Femur (tissue), 1 donor: ENCODE data around the gene FAM228B.
"Not testable (repeated sequence)": the region's sequence is repeated elsewhere in the genome, so short reads cannot be mapped to it uniquely, and the experiment has no call there.

Experiments used
- DNase-seq: peaks from one replicate; pipeline ENCODE4 v3.0.0-alpha.2; 2017

FAM228B gene

DNA sequence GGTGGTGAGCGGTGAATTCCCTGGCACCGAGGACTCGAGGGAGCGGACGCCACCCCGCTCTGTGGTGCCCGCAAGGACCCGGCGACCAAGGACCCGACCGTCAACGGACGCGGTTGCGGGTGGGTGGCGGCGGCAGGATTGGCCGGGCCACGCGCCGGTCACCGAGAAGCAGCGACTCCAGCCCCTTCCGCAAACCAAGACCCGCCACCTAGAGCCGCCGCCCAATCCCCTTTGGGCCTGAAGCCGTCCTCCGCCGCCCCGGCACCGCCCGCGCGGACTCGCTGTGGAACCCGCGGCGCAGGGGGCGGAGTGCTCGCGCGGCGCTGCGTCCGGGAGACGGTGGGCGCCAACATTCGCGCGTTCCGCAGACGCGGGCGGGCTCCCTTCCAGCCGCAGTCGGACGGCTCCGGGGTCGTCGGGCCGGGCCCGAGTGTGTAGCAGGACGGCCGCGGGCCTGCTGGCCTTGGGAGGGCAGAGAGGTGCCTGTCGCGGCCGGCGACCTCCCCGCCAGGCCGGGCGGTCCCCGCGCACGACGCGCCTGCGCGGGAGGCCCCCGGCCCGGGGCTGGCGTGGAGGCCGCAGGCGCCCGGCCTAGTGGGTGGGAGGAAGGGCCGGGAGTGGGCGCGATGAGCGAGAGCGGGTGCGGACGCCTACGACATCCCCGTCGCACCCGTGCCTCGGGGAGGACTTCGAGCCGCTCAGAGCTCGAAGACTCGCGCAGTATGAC is at the start of gene FAM228B, which contains the start of gene PFN4:
Gene FAM228B (plus strand): TSS at position 275 of the 727 bp plus-strand sequence. CDS start 893 bp downstream, outside the sequence.
Gene PFN4 (minus strand): TSS at position 140 of the 727 bp plus-strand sequence. CDS start 799 bp downstream, outside the sequence.
- peak; percentile 91 for DNase-seq

DNA sequence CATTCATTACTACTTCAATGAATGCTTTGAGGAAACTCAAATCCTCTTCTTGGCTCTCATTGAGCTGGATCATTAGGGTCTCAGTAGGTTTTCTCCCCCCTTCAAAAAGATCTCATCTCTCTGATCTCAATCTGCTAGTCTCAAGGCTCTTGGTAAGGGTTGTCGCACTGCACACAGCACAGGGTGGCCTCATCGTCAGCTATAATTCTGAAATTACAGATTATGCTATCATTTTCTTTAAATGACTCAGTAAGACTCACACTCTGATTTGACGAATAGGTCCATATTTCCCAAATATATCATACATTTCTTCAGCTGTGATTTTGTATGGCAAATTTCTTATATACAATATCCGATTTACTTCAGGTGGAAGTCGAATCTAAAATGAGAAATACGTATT is 49.5 kb upstream of the FAM228B start:
- no peak for DNase-seq

DNA sequence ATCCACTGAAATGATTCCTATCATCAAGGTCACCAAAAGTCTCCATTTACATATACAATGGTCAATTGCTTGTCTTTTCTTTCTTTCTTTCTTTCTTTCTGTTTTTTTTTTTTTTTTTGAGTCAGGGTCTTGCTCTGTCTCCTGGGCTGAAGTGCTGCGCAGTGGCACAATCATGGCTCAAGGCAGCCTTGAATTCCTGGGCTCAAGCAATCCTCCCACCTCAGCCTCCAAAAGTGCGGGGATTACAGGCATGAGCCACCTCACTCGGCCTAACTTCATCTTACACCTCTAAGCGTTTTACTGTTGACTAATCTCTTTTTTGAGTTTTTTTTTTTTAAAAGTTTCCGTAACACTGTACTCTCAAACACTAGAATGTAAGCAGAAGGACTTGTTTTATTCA is 48.0 kb upstream of the FAM228B start:
- DNase-seq = no peak

DNA sequence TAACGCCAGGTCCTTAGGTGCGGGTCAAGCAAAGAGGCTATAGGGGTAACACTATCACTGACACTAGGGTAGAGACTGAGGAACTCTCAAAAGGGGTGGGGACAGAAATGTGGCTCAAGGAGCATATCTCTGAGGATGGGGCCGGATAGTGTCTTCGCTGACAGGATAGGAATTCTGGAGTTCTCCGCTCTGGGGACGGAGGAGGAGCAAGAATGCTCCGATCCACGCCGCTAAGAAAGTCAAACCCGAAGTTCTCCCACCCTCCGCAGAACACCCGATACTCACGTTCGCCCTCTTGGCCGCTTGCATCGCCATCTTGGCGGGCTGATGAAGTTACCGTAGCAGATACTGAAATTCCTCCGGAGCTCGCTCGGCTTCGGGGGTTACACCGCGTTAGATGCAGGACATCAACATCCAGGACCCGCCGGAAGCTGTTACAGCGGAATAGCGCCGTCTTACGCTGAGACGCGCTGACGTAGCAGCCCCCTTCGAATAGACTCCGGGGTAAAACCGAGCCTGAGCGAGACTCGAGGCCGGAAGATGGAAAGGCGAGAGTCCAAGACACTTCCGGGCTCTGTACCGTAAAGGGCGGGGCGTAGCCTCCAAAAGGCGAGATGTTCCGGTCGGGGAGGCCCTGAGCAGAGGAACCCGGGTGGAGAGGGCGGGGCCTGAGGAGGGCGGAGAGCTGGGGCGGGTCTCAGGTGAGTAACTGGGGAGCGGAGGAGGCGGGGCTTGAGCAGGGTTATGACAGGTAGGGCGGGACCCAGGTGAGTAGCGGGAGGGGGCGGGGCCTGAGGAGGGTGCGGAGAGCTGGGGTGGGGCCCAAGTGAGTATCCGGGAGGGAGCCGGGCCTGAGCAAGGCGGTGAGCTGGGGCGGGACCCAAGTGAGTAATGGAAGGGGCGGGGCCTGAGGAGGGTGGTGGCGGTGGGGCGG is 47.1 kb upstream of the FAM228B start, which contains the start of gene SF3B6:
Gene SF3B6 (minus strand): TSS at position 412 of the 934 bp plus-strand sequence. CDS start 97 bp downstream, at position 315.
- peak; percentile 98 for DNase-seq

DNA sequence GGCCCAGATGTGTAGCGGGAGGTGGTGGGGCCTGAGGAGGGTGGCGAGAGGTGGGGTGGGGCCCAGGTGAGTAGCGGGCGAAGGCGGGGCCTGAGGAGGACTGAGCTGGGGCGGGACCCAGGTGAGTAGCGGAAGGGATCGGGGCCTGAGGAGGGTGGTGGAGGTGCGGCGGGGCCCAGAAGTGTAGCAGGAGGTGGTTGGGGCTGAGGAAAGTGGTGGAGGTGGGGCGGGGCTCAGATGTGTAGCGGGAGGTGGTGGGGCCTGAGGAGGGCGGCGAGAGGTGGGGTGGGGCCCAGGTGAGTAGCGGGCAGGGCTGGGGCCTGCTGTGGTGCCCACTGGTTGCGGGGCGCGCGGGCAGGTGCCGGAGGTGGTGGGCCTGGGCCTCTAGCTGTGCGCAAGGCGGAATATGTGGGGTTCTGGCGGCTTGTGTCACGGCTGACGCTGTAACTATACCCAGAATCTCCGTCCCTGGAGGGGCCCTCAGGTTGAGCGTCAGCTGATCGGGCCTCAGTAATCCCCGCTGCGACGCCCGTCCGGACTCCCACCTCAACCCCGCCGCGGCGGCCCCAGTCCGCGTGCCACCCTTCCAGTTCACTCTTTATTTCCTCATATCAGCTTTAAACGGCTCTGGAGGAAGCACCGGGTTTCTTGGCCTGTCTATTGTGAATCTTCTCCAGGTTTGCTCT is 46.3 kb upstream of the FAM228B start:
- DNase-seq = no peak

DNA sequence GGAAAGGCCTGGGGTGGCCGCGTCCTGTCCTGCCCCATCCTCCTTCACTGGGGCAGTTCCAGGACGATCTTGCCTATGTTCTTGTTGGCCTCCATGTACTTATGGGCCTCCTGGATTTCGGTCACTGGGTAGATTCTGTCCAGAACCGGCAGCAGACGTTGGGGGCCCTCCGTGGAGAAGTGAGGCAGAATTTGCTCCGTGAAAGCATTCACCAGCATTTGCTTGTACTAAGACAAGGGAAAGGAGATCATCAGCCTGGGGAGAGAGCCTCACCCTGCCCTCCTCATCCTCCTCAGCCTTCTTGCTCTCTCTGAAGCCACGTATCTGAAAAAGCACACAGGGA is 45.8 kb upstream of the FAM228B start:
- DNase-seq = no peak

DNA sequence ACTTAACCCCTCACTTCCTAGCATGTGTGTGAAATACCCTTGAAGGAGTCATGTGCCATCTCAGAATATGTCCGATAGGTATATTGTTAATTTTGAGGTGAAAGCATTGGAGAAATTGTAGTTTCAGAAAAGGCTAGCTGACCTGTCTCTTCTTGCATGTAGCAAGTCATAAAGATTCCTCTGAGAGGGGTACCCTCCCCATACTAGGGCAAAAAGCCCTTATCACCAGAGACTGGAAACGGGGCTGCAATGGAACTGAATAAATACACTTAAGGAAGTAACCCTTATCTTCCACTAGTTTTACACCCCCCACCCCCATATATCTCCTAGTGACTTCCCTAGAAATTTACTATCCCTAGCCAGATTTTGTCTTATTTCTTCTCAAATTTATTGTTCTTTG is 45.4 kb upstream of the FAM228B start:
- no peak for DNase-seq

DNA sequence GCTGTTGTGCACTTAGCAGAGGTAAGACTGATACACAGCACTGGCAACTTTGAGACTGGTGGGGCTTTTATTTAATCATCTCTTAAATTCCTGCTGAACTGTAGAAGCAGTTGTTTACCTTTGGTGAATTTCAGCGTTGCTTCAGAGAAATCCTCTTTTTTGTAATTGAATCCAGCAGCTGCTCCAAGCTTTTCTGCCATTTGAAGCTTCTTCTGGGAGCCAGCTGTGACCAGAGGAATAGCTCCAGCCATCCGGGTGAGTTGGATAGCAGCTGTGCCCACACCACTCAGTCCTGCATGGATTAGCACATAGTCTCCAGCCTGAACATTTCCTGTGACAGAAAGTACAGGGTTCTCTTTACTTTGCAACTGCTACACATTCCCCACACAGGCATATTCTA is 42.6 kb upstream of the FAM228B start:
- peak; percentile 30 for DNase-seq

DNA sequence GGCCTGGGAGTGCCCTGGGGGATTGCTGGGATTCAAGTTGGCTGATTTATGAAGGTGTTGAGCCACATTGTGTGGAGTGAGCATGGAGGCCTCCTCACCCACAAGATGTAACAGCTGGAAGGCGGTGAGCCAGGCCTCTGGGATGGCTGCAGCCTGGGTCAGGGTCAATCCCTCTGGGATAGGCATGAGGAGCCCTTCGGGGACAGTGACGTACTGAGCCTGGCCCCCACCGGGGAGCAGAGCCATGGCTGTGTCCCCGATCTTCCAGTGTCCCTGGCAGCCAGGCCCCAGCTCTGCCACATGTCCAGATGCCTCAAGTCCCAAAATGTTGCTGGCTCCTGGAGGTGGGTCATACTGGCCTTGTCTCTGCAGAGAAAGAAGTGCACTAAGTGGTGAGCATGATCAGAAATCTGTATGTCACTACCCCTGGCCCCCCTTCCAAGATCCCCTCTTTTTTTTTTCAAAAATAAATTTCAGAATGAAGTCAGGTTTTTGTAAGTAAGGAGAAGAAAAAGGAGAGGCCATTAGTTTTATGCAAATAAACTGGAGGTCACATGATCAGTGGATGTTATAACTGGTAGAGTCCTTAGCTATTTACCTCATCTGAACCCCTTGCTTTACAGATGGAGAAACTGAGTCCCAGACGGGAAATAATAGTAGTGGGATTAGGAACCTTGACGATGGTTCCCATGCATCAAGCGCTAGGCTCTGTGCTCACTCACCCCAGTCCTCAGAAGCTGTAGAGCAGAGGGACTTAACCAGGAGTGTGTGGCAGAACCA is 40.3 kb upstream of the FAM228B start:
- no peak for DNase-seq

DNA sequence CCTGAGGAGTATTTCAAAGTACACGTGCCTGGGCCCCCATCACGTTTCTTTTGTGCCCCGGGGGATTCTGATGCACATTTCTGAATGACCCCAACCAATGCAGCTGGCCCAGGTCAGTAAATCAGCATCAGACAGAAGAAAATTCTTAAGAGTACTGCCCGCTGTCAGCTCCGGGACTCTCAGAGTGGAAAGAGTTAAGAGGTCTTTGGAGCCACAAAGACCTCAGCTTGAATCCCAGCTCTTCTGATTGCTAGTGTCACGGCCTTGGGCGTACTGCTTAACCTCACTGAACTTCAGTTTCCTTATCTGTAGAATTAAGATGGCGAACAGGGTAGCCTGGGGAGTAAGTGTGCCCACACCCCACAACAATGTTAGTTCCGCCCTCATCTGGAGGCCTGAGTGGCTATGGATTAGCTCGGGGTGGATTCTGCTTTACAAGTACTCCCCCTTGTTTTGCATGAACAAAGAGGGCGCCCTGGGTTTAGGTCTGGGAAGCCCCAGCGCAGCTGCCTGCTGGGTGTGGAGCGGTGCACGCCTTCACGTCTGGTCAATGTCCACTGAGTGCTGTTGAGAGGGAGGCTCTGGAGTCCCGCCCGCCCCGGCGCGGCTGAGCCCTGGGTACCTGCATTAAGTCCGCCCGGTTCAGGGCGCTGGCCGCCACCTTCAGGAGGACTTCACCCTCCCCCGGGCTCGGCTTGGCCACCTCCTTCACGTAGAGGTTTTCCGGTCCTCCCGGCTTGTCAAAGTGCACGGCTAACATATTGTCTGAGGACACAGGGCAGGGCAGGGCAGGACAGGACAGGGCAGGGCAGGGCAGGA is 39.5 kb upstream of the FAM228B start:
- DNase-seq = peak; percentile 87

DNA sequence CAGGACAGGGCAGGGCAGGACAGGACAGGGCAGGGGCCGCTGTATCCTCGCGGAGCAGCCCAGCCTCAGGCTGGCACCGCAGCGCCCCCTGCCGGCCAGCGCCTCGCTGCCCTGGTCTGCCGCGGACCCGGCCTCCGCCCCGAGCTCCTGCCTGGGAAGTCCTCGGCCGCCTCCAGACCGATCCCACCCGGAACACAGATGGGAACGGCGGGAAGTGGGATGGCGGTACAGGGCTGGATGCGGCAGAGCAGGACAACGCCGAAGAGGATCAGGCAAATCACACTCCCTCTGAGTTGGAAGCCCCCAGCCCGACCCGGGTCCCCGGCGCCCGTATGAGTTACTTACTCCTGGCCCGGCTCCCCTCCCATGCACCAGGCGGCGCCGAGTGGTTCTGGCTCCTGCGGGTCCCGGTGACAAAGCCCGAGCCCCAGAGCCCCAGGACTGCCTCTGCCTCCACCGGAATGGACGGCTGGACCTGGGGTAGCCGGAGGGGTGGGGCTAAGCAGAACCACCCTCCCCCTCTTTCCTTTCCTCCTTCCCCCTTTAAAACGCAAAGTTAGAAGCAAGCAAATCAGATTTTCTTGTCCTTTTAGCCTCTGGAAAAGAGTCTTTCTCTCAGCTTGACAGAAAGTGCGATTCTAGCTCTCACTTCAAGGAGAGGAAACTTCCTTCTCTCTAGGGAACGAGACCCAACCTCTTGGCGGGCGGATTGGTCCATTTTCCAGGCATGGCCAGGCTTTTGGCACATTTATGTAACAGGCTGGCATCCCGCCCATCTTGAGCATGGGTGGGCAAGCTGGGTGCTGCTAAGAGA is 38.7 kb upstream of the FAM228B start, which contains the start of gene TP53I3:
Gene TP53I3 (minus strand): TSS at position 449 of the 814 bp plus-strand sequence. CDS start 508 bp downstream, outside the sequence.
- DNase-seq = peak; percentile 94

DNA sequence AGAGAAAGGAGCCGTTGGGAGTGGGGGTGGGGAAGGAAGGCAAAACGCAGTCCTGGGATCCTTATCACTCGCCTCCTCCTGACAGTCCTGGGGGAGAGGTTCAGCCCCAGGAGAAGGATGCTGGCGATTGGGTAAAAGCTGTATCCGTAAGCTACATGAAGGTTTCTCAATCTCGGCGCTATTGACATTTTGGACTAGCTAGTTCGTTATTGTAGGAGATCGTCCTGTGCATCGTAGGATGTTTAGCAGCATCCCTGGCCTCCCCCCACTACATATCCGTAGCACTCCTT is 38.1 kb upstream of the FAM228B start:
- no peak for DNase-seq

DNA sequence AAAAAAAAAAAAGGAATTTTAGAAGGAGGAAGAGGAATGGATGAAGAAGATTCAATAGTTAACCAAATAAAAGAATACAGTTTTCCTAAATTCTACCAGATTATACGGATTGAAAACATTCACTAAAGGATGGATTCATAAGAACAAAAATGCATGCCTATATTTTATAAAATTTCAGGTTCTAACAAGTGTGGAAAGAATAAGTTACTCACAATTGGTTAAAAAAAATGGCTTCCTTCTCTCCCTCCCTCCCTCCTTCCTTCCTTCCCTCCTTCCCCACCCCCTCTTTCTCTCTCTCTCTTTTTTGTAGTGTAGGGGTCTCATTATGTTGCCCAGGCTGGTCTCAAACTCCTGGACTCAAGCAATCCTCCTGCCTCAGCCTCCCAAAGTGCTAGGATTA is 37.0 kb upstream of the FAM228B start:
- no peak for DNase-seq

DNA sequence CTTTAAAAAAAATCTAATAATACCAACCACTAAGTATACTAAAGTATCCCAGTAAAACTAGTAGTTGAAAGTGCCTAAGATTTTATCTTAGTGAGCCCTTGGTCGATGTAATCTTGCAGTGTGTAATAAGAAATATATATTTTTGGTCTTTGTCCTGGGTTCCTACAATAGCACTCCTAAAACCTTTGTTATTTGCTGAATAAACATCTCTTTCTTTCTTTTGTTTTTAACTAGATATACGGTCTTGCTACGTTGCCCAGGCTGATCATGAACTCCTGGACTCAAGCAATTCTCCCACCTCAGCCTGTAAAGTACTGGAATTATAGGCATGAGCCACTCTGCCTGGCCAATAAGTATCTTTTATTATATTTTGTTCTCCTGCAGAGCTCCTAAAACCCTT is 36.2 kb upstream of the FAM228B start:
- no peak for DNase-seq

DNA sequence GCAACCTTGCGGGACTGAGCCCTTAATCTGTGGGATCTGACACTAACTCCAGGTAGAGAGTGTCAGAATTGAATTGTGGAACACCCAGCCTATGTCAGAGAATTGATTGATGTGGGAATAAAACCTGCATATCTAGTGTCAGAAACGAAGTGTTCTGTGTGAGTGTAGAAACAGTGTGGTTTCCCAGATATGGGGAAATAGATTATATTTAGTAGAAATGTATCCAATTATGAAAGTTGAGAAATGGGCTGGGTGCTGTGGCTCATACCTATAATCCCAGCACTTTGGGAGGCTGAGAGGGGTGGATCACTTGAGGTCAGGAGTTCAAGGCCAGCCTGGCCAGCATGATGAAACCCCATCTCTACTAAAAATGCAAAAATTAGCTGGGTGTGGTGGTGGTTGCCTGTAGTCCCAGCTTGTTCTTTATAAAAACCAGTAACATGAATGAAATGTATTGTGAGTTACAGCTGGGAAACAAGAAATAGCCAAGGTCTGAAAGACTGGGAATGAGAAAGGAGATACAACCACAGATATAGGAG is 34.4 kb upstream of the FAM228B start:
- no peak for DNase-seq

DNA sequence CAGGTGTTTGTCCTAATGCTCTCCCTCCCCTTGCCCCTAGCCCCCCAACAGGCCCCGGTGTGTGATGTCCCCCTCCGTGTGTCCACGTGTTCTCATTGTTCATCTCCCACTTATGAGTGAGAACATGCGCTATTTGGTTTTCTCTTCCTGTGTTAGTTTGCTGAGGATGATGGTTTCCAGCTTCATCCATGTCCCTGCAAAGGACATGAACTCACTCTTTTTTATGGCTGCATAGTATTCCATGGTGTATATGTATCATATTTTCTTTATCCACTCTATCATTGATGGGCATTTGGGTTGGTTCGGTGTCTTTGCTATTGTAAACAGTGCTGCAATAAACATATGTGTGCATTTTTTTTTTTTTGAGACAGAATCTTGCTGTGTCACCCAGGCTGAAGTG is 30.0 kb upstream of the FAM228B start:
- DNase-seq = not testable (repeated sequence)

DNA sequence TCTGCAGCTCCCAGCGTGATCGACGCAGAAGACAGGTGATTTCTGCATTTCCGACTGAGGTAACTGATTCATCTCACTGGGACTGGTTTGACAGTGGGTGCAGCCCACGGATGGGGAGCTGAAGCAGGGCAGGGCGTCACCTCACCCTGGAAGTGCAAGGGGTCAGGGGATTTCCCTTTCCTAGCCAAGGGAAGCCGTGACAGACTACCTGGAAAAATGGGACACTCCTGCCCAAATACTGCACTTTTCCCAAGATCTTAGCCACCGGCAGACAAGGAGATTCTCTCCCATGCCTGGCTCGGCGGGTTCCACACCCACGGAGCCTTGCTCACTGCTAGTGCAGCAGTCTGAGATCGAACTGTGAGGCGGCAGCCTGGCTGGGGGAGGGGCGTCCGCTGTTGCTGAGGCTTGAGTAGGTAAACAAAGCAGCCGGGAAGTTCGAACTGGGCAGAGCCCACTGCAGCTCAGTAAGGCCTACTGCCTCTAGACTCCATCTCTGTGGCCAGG is 28.0 kb upstream of the FAM228B start:
- DNase-seq = not testable (repeated sequence)

DNA sequence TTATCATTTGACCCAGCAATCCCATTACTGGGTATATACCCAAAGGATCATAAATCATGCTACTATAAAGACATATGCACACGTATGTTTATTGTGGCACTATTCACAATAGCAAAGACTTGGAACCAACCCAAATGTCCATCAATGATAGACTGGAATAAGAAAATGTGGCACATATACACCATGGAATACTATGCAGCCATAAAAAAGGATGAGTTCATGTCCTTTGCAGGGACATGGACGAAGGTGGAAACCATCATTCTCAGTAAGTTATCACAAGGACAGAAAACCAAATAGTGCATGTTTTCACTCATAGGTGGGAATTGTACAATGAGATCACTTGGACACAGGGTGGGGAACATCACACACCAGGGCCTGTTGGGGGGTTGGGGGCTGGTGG is 22.5 kb upstream of the FAM228B start:
- not testable (repeated sequence) for DNase-seq

DNA sequence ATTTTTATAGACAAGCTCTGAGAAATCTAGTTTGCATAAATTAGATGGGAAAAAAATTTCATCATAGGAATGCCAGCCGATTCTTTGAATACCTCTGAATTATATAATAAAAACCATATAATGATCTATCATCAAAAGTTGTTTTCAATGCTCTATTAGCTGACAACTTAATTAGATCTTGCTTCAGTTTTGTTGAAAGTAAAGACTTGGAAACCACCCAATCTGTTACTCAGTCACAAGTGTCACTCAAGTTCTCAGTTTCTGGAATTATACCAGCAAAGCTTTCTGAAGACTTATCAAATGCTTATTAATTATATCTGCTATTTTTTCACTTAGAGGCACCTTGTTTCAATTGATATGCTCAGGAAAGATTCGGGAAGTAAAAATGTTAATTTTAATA is 21.3 kb upstream of the FAM228B start:
- DNase-seq = no peak

DNA sequence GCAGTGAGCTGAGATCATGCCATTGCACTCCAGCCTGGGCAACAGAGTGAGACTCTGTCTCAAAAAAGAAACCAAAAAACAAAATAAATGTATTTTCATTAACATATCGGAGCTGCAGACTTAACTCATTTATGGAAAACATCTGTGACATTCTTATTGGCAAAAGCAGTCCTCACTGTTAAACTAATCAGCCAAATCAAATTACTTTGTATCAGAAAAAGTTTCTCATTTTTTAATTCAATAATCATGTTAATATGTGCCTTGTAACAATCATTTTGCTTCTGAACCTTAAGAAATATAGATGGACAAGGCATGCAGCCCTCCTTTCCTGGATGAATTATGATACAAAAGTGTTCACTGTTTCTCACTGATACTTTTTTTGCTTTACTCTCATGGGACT is 20.6 kb upstream of the FAM228B start:
- DNase-seq = no peak
